ENCODE measurements around the gene WIPF3.

The WIPF3 gene

DNA sequence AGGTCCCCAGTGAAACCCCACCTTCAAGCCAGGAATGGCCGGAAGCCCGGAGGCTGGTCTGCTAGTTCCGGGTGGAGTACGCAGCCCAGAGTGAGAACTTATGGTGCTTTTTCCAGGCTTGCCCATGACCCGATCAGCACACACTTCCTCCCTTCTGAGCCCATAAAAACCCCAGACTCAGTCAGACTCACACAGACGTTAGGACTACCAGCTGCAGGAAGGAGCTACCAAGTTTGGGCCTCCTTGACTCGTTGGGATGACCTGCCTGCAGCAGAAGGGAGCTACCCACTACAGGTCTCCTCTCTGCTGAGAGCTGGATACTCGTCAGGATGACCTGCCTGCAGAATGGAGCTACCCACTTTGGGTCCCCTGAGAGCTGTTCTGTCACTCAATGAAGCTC, 144.2 kb downstream of the WIPF3 start:
- Histone ChIP-seq H3K27me3 (ENCODE audit: insufficient read depth, insufficient read length) (no peaks in the 10 kb centered on the region), H3K9me3 (ENCODE audit: insufficient read depth, low read length) (peaks cover 12% of the 10 kb centered on the region; the same call in 1 of the 2 replicates), H3K4me3 (ENCODE audit: insufficient read length, low read depth) (no peak overlapping the region), H3K4me1 (ENCODE audit: insufficient read depth, insufficient read length) (no peaks in the 10 kb centered on the region), H3K9ac (ENCODE audit: insufficient read length, low read depth) (no peak overlapping the region), H3K36me3 (ENCODE audit: insufficient read depth, insufficient read length, low read length) (peaks cover 96% of the 10 kb centered on the region)
- TF ChIP-seq SUZ12 (IDR thresholded peaks at IDR 0.05; ENCODE audit: extremely low read depth, insufficient read depth, insufficient read length) (no peak), YY1 (IDR thresholded peaks at IDR 0.05; ENCODE audit: insufficient read depth, insufficient read length) (no peak), ZNF274 (IDR thresholded peaks at IDR 0.05; ENCODE audit: low read depth, low read length) (no peak)
- no peak for DNase-seq (ENCODE audit: low read depth, low spot score)

GRCh38 chr7:29951206-29951605, 144.9 kb downstream of the WIPF3 start:
- H3K4me1 ChIP-seq (ENCODE audit: insufficient read depth, insufficient read length) = no peaks in the 10 kb centered on the region
- no peak for TF ChIP-seq ZNF274 (IDR thresholded peaks at IDR 0.05; ENCODE audit: low read depth, low read length)
- TF ChIP-seq SUZ12 (IDR thresholded peaks at IDR 0.05; ENCODE audit: extremely low read depth, insufficient read depth, insufficient read length) = no peak
- TF ChIP-seq YY1 (IDR thresholded peaks at IDR 0.05; ENCODE audit: insufficient read depth, insufficient read length) = no peak
- peaks cover 96% of the 10 kb centered on the region for H3K36me3 ChIP-seq (ENCODE audit: insufficient read depth, insufficient read length, low read length)
- peaks cover 12% of the 10 kb centered on the region; the same call in 1 of the 2 replicates for H3K9me3 ChIP-seq (ENCODE audit: insufficient read depth, low read length)
- no peak for DNase-seq (ENCODE audit: low read depth, low spot score)
- no peaks in the 10 kb centered on the region for H3K27me3 ChIP-seq (ENCODE audit: insufficient read depth, insufficient read length)
- no peak overlapping the region for H3K9ac ChIP-seq (ENCODE audit: insufficient read length, low read depth)
- no peak overlapping the region for H3K4me3 ChIP-seq (ENCODE audit: insufficient read length, low read depth)

DNA sequence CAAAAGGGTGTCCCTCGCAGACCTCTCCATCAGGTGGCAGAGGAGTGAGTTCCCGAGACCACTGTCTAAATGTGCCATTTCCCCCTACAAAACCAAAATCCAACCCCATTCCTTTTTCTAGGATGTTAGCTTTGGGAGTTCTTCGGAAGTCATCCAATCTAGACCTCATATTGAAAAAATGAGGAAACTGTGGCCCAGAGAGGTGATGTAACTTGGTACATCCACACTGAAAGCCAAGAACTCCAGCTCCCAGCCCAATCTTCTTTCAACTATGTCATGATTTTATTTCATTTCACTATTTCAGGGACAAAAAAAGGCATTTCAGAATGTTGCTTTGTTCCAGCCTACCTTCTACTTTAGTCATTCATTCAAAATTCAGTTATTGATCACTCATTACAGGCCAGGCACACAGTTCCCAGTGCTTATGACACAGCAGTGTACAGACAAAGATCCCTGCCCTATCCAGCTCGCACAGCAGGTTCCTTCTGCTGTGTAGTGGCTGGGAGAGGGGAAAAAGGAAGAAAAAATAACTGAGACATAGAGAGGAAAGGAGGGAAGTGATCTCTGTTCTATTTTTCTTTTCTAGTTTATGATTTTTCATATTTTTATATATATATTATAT, 147.5 kb downstream of the WIPF3 start:
- DNase-seq (ENCODE audit: low read depth, low spot score) = no peak
- no peak for TF ChIP-seq YY1 (IDR thresholded peaks at IDR 0.05; ENCODE audit: insufficient read depth, insufficient read length)
- no peak for TF ChIP-seq SUZ12 (IDR thresholded peaks at IDR 0.05; ENCODE audit: extremely low read depth, insufficient read depth, insufficient read length)
- no peak for TF ChIP-seq ZNF274 (IDR thresholded peaks at IDR 0.05; ENCODE audit: low read depth, low read length)
- H3K36me3 ChIP-seq (ENCODE audit: insufficient read depth, insufficient read length, low read length) = peaks cover 91% of the 10 kb centered on the region

DNA sequence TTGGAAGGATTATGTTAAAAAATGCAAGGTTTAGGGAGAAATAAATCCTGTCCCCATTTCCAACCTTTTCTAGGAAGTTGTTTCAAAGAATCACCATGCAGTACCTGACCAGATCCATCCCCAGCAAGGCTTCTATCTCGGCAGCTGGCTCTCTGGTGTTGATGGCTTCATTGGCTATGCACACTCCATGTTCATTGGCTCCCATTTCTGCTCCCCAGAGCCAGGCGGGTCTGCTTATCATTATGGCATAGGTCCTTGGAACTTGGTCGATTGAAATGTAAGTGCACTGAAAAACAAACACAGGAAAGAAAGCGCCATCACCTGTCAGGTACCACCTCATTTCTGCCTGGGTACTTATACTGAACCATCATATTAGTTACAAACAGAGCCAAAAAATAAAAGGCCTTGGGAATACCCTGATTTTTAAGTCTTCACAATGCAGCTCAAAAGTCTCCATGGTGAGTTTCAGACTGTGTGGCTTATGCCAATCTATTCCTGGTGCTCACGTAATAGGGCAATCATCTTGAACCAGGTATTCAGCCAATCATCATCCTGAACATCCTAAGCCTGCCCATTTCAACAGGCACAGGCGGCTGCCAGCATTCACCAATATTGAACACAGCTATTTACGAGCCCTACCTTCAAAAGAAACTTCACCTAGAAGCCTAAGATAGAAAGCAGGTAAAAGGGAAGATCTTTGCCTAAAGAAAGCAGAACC, 148.9 kb downstream of the WIPF3 start:
- no peaks in the 10 kb centered on the region for H3K27me3 ChIP-seq (ENCODE audit: insufficient read depth, insufficient read length)
- H3K4me3 ChIP-seq (ENCODE audit: insufficient read length, low read depth) = no peak overlapping the region
- H3K36me3 ChIP-seq (ENCODE audit: insufficient read depth, insufficient read length, low read length) = peaks cover 86% of the 10 kb centered on the region
- H3K4me1 ChIP-seq (ENCODE audit: insufficient read depth, insufficient read length) = no peaks in the 10 kb centered on the region
- DNase-seq (ENCODE audit: low read depth, low spot score) = no peak
- H3K9ac ChIP-seq (ENCODE audit: insufficient read length, low read depth) = no peak overlapping the region
- H3K9me3 ChIP-seq (ENCODE audit: insufficient read depth, low read length) = peaks cover 12% of the 10 kb centered on the region; the same call in 1 of the 2 replicates
- TF ChIP-seq SUZ12 (IDR thresholded peaks at IDR 0.05; ENCODE audit: extremely low read depth, insufficient read depth, insufficient read length) = no peak
- no peak for TF ChIP-seq YY1 (IDR thresholded peaks at IDR 0.05; ENCODE audit: insufficient read depth, insufficient read length)
- no peak for TF ChIP-seq ZNF274 (IDR thresholded peaks at IDR 0.05; ENCODE audit: low read depth, low read length)

More for the DNA sequence above, 147.5 kb downstream of the WIPF3 start:
- H3K4me3 ChIP-seq (ENCODE audit: insufficient read length, low read depth) = no peak overlapping the region
- no peaks in the 10 kb centered on the region for H3K27me3 ChIP-seq (ENCODE audit: insufficient read depth, insufficient read length)
- H3K4me1 ChIP-seq (ENCODE audit: insufficient read depth, insufficient read length) = no peaks in the 10 kb centered on the region
- H3K9me3 ChIP-seq (ENCODE audit: insufficient read depth, low read length) = peaks cover 12% of the 10 kb centered on the region; the same call in 1 of the 2 replicates
- H3K9ac ChIP-seq (ENCODE audit: insufficient read length, low read depth) = no peak overlapping the region

DNA sequence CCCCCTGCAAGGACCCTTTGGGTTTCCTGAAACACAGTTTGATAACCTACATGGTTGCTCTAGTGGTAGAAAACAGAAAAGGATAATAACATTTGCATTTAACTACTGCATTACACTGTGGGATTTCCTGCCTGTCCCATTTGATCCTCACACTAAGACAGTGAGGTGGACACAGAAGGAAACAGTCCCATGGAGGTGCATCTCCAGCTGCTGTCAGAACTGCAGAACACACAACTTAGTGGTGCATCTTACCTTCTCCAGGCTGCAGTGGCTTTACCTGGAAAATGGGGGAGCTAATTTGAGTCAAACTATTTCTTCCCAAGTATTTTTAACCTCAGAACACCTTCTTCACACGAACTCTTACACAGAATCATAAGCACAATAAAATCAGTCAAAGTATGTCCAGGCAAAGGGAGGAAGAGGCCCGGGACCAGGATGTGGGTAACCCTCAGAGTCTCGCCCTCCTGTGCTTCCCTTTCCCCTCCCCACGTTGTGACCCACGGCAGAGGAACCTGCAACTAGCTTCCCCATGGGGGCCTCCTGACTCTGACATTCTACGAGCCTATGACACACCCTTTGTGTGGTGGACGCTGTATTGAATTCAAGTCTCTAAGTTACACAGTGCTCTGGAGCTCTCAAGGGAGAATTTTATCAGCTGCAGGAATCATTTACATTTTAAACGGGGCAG, 149.6 kb downstream of the WIPF3 start:
- no peak for TF ChIP-seq YY1 (IDR thresholded peaks at IDR 0.05; ENCODE audit: insufficient read depth, insufficient read length)
- TF ChIP-seq ZNF274 (IDR thresholded peaks at IDR 0.05; ENCODE audit: low read depth, low read length) = no peak
- TF ChIP-seq SUZ12 (IDR thresholded peaks at IDR 0.05; ENCODE audit: extremely low read depth, insufficient read depth, insufficient read length) = no peak
- Histone ChIP-seq H3K4me3 (ENCODE audit: insufficient read length, low read depth) (no peak overlapping the region), H3K9me3 (ENCODE audit: insufficient read depth, low read length) (peaks cover 8% of the 10 kb centered on the region; the same call in 1 of the 2 replicates), H3K4me1 (ENCODE audit: insufficient read depth, insufficient read length) (no peaks in the 10 kb centered on the region), H3K27me3 (ENCODE audit: insufficient read depth, insufficient read length) (no peaks in the 10 kb centered on the region), H3K36me3 (ENCODE audit: insufficient read depth, insufficient read length, low read length) (peaks cover 83% of the 10 kb centered on the region), H3K9ac (ENCODE audit: insufficient read length, low read depth) (no peak overlapping the region)
- no peak for DNase-seq (ENCODE audit: low read depth, low spot score)

DNA sequence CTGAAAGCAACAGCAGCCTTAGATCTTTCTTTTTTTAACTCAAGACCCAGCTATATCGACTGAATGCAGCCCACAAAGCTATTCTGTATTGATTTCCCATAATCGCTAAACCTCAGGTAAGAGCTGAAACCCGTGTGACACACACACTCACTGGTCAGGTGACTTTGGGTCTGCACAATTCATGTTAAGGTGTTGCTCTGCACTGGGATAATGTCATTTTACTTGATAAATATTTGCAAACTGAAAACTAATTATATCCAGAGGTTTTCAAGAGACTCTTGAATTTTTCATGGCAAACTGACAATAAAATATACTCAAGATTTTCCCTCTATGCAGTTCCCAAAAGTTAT, 150.2 kb downstream of the WIPF3 start:
- H3K36me3 ChIP-seq (ENCODE audit: insufficient read depth, insufficient read length, low read length) = peaks cover 78% of the 10 kb centered on the region
- no peak overlapping the region for H3K9ac ChIP-seq (ENCODE audit: insufficient read length, low read depth)
- no peak for TF ChIP-seq SUZ12 (IDR thresholded peaks at IDR 0.05; ENCODE audit: extremely low read depth, insufficient read depth, insufficient read length)
- no peak overlapping the region for H3K4me3 ChIP-seq (ENCODE audit: insufficient read length, low read depth)
- no peak for DNase-seq (ENCODE audit: low read depth, low spot score)
- H3K27me3 ChIP-seq (ENCODE audit: insufficient read depth, insufficient read length) = no peaks in the 10 kb centered on the region
- H3K4me1 ChIP-seq (ENCODE audit: insufficient read depth, insufficient read length) = no peaks in the 10 kb centered on the region
- peaks cover 2% of the 10 kb centered on the region; the same call in 1 of the 2 replicates for H3K9me3 ChIP-seq (ENCODE audit: insufficient read depth, low read length)
